Measurements from ENCODE around the gene ANXA6.
A peak's percentile ranks its signal among the peaks of the same experiment; 100 is the strongest.

Gene ANXA6

GRCh38 chr5:151084363-151084762, 73.2 kb downstream of the ANXA6 start:
- Histone ChIP-seq H3K27me3 (ENCODE audit: insufficient read depth, low read length) (peaks cover 7% of the 10 kb centered on the region; the same call in 1 of the 2 replicates), H3K9ac (ENCODE audit: low read depth, low read length) (no peak overlapping the region), H3K27ac (ENCODE audit: low read length) (no peak overlapping the region), H3K4me3 (ENCODE audit: low read length) (no peak overlapping the region), H3K4me1 (ENCODE audit: insufficient read depth, low read length) (peaks cover 11% of the 10 kb centered on the region; the same call in 1 of the 2 replicates), H3K36me3 (ENCODE audit: insufficient read depth, low read depth, low read length) (no peaks in the 10 kb centered on the region), H3K9me3 (ENCODE audit: insufficient read depth, low read depth, low read length) (no peaks in the 10 kb centered on the region)

- Histone ChIP-seq H3K27me3 (ENCODE audit: insufficient read depth, low read length) (peaks cover 7% of the 10 kb centered on the region; the same call in 1 of the 2 replicates), H3K9ac (ENCODE audit: low read depth, low read length) (no peak overlapping the region), H3K36me3 (ENCODE audit: insufficient read depth, low read depth, low read length) (no peaks in the 10 kb centered on the region), H3K9me3 (ENCODE audit: insufficient read depth, low read depth, low read length) (no peaks in the 10 kb centered on the region), H3K27ac (ENCODE audit: low read length) (no peak overlapping the region), H3K4me3 (ENCODE audit: low read length) (no peak overlapping the region), H3K4me1 (ENCODE audit: insufficient read depth, low read length) (peaks cover 11% of the 10 kb centered on the region; the same call in 1 of the 2 replicates)
Measured at GRCh38 chr5:151083081-151083676, 74.4 kb downstream of the ANXA6 start.

DNA sequence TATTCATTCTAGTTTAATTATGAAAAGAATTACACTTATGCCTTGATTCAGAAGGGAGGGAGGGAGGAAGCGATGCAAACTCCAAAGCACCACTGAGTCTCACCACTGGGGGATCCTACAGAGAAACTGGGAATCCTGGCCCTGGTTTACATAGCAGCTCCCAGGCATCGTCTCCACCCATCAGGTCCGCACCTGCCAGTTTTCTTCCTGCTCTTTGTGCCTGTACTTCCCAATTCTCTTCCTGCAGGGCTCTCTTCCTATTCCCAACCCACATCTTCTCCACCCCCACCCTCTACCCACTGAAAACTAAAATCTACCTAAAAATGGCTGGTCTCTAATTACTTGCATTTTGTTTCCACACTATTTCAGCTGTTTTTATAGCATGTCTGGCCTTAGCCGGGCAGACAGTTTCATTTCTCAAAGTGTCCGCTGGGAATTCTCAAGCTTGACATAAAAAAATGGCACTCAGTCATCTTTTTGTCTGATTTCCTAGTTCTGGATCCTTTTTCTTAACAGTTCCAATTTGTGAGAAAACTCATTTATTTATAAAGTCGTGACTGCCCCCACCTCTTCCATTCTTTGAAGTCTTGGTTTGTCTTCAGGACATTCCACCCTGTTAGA, 75.2 kb downstream of the ANXA6 start:
- H3K27me3 ChIP-seq (ENCODE audit: insufficient read depth, low read length), result peaks cover 7% of the 10 kb centered on the region; the same call in 1 of the 2 replicates
- H3K9me3 ChIP-seq (ENCODE audit: insufficient read depth, low read depth, low read length), result no peaks in the 10 kb centered on the region
- no peak overlapping the region for H3K27ac ChIP-seq (ENCODE audit: low read length)
- no peak overlapping the region for H3K9ac ChIP-seq (ENCODE audit: low read depth, low read length)
- peaks cover 11% of the 10 kb centered on the region; the same call in 1 of the 2 replicates for H3K4me1 ChIP-seq (ENCODE audit: insufficient read depth, low read length)
- no peaks in the 10 kb centered on the region for H3K36me3 ChIP-seq (ENCODE audit: insufficient read depth, low read depth, low read length)
- H3K4me3 ChIP-seq (ENCODE audit: low read length), result peak overlapping the region; percentile 80; the same call in 1 of the 2 replicates

- Histone ChIP-seq H3K4me3 (ENCODE audit: low read length) (peak overlapping the region; percentile 80), H3K27ac (ENCODE audit: low read length) (no peak overlapping the region), H3K27me3 (ENCODE audit: insufficient read depth, low read length) (peaks cover 7% of the 10 kb centered on the region; the same call in 1 of the 2 replicates), H3K9ac (ENCODE audit: low read depth, low read length) (peak overlapping the region; percentile 77; the same call in 1 of the 2 replicates), H3K4me1 (ENCODE audit: insufficient read depth, low read length) (peaks cover 11% of the 10 kb centered on the region; the same call in 1 of the 2 replicates), H3K9me3 (ENCODE audit: insufficient read depth, low read depth, low read length) (no peaks in the 10 kb centered on the region), H3K36me3 (ENCODE audit: insufficient read depth, low read depth, low read length) (no peaks in the 10 kb centered on the region)
Measured at GRCh38 chr5:151081431-151082281, 75.9 kb downstream of the ANXA6 start.

GRCh38 chr5:151080613-151081430, 76.8 kb downstream of the ANXA6 start, which contains the start of gene TNIP1:
TNIP1 (minus strand) TSS chr5:151081034; CDS start chr5:151065095, 15,939 bp downstream.
- Histone ChIP-seq H3K4me1 (ENCODE audit: insufficient read depth, low read length) (peaks cover 11% of the 10 kb centered on the region; the same call in 1 of the 2 replicates), H3K9ac (ENCODE audit: low read depth, low read length) (peak within 1 kb of the TSS; percentile 77; the same call in 1 of the 2 replicates), H3K9me3 (ENCODE audit: insufficient read depth, low read depth, low read length) (no peaks in the 10 kb centered on the region), H3K27ac (ENCODE audit: low read length) (no peak within 1 kb of the TSS), H3K27me3 (ENCODE audit: insufficient read depth, low read length) (peaks cover 7% of the 10 kb centered on the region; the same call in 1 of the 2 replicates), H3K36me3 (ENCODE audit: insufficient read depth, low read depth, low read length) (no peaks in the 10 kb centered on the region), H3K4me3 (ENCODE audit: low read length) (peak within 1 kb of the TSS; percentile 80)

DNA sequence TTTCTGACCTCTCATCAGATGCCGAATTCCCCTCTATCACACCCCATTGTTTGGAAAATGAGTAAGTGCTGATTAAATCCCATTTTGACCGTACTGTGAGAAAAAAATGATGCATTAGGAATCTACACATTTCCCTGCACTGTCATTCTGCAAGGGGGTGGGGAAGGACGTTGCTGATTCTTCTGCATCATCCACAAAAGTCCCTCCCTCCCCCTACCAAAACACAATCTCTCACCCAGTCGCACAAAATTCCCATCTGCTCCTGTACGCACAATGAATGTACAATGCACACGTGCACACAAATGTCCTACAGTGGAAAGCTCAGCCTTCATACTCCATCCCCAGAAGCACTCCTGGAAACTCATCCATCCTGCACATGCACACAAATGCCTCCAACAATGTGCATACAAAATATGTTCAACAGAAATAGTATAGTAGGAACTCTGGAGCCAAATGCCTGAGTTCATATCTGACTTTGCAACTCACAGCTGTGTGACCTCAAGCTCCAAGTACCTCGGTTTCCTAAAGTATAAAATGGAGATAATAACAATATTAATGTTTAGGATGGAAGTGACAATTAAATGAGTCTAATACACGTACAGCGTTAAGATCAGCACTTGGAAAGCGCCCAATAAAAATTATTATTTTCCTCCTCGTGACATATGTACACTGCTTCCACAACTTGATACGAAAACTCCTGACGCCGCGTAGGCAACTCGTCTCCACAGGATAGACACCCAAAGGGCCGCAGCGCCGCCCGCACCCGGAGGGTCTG, 77.6 kb downstream of the ANXA6 start:
- H3K4me3 ChIP-seq (ENCODE audit: low read length), result peak overlapping the region; percentile 80
- no peaks in the 10 kb centered on the region for H3K36me3 ChIP-seq (ENCODE audit: insufficient read depth, low read depth, low read length)
- H3K27me3 ChIP-seq (ENCODE audit: insufficient read depth, low read length), result peaks cover 7% of the 10 kb centered on the region; the same call in 1 of the 2 replicates
- H3K9me3 ChIP-seq (ENCODE audit: insufficient read depth, low read depth, low read length), result no peaks in the 10 kb centered on the region
- peaks cover 11% of the 10 kb centered on the region; the same call in 1 of the 2 replicates for H3K4me1 ChIP-seq (ENCODE audit: insufficient read depth, low read length)
- no peak overlapping the region for H3K27ac ChIP-seq (ENCODE audit: low read length)
- H3K9ac ChIP-seq (ENCODE audit: low read depth, low read length), result peak overlapping the region; percentile 77; the same call in 1 of the 2 replicates

GRCh38 chr5:151078490-151079262, 78.9 kb downstream of the ANXA6 start:
- H3K9ac ChIP-seq (ENCODE audit: low read depth, low read length), result no peak overlapping the region
- H3K4me3 ChIP-seq (ENCODE audit: low read length), result no peak overlapping the region
- peaks cover 11% of the 10 kb centered on the region; the same call in 1 of the 2 replicates for H3K4me1 ChIP-seq (ENCODE audit: insufficient read depth, low read length)
- no peak overlapping the region for H3K27ac ChIP-seq (ENCODE audit: low read length)
- H3K27me3 ChIP-seq (ENCODE audit: insufficient read depth, low read length), result peaks cover 7% of the 10 kb centered on the region; the same call in 1 of the 2 replicates
- no peaks in the 10 kb centered on the region for H3K9me3 ChIP-seq (ENCODE audit: insufficient read depth, low read depth, low read length)
- H3K36me3 ChIP-seq (ENCODE audit: insufficient read depth, low read depth, low read length), result no peaks in the 10 kb centered on the region

GRCh38 chr5:151077967-151078366, 79.6 kb downstream of the ANXA6 start:
- H3K9ac ChIP-seq (ENCODE audit: low read depth, low read length), result no peak overlapping the region
- peaks cover 11% of the 10 kb centered on the region; the same call in 1 of the 2 replicates for H3K4me1 ChIP-seq (ENCODE audit: insufficient read depth, low read length)
- H3K27ac ChIP-seq (ENCODE audit: low read length), result no peak overlapping the region
- no peaks in the 10 kb centered on the region for H3K9me3 ChIP-seq (ENCODE audit: insufficient read depth, low read depth, low read length)
- H3K4me3 ChIP-seq (ENCODE audit: low read length), result no peak overlapping the region
- no peaks in the 10 kb centered on the region for H3K36me3 ChIP-seq (ENCODE audit: insufficient read depth, low read depth, low read length)
- H3K27me3 ChIP-seq (ENCODE audit: insufficient read depth, low read length), result peaks cover 7% of the 10 kb centered on the region; the same call in 1 of the 2 replicates

DNA sequence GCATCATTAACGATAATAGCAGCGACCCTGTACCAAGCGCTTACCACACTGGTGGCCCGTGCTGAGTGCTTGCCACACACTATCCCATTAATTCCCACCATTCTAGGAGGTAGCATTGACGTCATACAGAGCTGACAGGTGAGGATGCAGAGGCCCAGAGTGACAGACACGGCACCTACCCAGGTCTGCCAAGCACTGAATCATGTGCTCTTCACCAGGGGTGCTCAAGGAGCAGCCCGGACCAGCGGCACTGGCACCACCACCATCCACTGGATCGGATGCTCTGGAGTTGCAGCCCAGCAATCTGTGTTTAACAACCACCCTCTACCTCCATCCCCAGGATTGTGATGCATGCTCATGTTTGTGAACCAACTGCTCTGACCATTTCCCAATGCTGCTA, 80.2 kb downstream of the ANXA6 start:
- no peak overlapping the region for H3K4me3 ChIP-seq (ENCODE audit: low read length)
- no peak overlapping the region for H3K9ac ChIP-seq (ENCODE audit: low read depth, low read length)
- peaks cover 11% of the 10 kb centered on the region for H3K4me1 ChIP-seq (ENCODE audit: insufficient read depth, low read length)

GRCh38 chr5:151076616-151077015, 81.0 kb downstream of the ANXA6 start:
- Histone ChIP-seq H3K4me1 (ENCODE audit: insufficient read depth, low read length) (peaks cover 7% of the 10 kb centered on the region), H3K27me3 (ENCODE audit: insufficient read depth, low read length) (peaks cover 7% of the 10 kb centered on the region; the same call in 1 of the 2 replicates), H3K9ac (ENCODE audit: low read depth, low read length) (no peak overlapping the region), H3K9me3 (ENCODE audit: insufficient read depth, low read depth, low read length) (no peaks in the 10 kb centered on the region), H3K36me3 (ENCODE audit: insufficient read depth, low read depth, low read length) (no peaks in the 10 kb centered on the region), H3K4me3 (ENCODE audit: low read length) (no peak overlapping the region), H3K27ac (ENCODE audit: low read length) (no peak overlapping the region)

More for the DNA sequence above, 80.2 kb downstream of the ANXA6 start:
- Histone ChIP-seq H3K27me3 (ENCODE audit: insufficient read depth, low read length) (peaks cover 7% of the 10 kb centered on the region; the same call in 1 of the 2 replicates), H3K9me3 (ENCODE audit: insufficient read depth, low read depth, low read length) (no peaks in the 10 kb centered on the region), H3K27ac (ENCODE audit: low read length) (no peak overlapping the region), H3K36me3 (ENCODE audit: insufficient read depth, low read depth, low read length) (no peaks in the 10 kb centered on the region)
